Neural progenitor cell (in vitro differentiated cells): ENCODE data around the gene CDCA4.

ENCODE experiments used
- CTCF ChIP-seq: fragments of 200-600 bp; sonication (generic); IDR thresholded peaks from 2 replicates; pipeline ENCODE4 v1.5.1; 2017; ENCODE audit warnings: antibody characterized with exemption, mild to moderate bottlenecking
- EZH2 ChIP-seq: fragments of 200-600 bp; sonication (generic); IDR thresholded peaks from 2 replicates; pipeline ENCODE4 v1.6.1; 2017; ENCODE audit warnings: antibody characterized with exemption, mild to moderate bottlenecking, moderate library complexity
- EZH2phosphoT487 ChIP-seq: fragments of 200-600 bp; sonication (generic); IDR thresholded peaks from 2 replicates; pipeline ENCODE4 v1.6.1; 2017; ENCODE audit warnings: antibody characterized with exemption

GRCh38 chr14:104966981-104967385, 53.9 kb downstream of the CDCA4 start:
- TF ChIP-seq CTCF (no peak), EZH2phosphoT487 (no peak), EZH2 (no peak)
